GM19463 (cell line): Measurements from ENCODE around the gene SMARCAL1.

ENCODE experiments used
- ATAC-seq: cut with Tn5 transposase; IDR thresholded peaks from one replicate; pipeline ENCODE4 v1.9.1; 2021; ENCODE audit warnings: mild to moderate bottlenecking, moderate library complexity; ENCODE audit not compliant: unreplicated experiment

SMARCAL1 gene

DNA sequence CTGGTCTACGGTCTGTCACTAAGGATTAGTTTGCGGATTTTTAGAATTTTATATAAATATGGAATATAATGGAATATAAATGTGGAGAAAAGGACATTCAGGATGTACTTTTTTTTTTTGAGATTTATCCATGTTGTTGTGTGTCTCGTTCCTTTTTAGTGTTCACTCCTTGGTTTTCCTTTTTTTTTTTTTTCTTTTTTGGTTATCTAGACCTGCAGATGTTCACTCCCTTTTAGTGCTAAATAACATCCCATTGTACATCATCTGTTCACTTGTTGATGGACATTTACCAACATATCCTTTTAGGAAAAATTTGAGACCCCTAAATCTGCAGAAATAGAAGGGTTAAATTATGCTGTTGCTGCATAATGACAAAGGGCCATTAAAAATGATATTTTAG is 60.9 kb downstream of the SMARCAL1 start:
- ATAC-seq: no peak

DNA sequence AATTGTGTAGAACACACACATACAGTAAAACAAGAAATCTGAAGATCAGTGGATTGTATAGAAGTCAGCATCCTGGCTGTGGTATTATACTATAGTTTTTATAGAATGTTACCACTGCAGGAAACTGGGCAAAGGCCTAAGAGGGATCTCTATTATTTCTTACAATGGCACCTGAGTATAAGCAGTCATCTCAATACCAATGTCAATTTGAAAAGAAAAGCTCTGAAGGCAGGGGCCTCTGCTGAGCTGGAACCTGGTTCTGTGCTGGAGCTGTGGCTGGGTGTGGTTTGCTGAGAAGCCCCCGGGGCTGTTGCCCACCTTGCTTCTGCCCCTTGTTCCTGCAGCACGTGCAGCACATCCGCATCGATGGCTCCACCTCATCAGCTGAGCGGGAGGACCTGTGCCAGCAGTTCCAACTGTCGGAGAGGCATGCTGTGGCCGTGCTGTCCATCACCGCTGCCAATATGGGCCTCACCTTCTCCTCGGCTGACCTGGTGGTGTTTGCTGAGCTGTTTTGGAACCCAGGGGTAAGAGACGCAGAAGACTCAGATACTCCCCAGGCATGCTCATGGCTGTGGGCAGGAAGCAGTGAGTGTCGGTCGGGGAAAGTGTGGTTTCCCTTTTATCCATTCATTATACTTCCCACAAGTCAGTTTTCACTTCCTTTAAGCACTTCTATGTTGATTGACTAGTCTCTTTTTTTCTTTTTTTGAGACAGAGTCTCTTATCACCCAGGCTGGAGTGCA is 62.8 kb downstream of the SMARCAL1 start:
- peak; percentile 66 for ATAC-seq

- ATAC-seq: no peak
Measured at GRCh38 chr2:216475767-216476166, 63.5 kb downstream of the SMARCAL1 start.

DNA sequence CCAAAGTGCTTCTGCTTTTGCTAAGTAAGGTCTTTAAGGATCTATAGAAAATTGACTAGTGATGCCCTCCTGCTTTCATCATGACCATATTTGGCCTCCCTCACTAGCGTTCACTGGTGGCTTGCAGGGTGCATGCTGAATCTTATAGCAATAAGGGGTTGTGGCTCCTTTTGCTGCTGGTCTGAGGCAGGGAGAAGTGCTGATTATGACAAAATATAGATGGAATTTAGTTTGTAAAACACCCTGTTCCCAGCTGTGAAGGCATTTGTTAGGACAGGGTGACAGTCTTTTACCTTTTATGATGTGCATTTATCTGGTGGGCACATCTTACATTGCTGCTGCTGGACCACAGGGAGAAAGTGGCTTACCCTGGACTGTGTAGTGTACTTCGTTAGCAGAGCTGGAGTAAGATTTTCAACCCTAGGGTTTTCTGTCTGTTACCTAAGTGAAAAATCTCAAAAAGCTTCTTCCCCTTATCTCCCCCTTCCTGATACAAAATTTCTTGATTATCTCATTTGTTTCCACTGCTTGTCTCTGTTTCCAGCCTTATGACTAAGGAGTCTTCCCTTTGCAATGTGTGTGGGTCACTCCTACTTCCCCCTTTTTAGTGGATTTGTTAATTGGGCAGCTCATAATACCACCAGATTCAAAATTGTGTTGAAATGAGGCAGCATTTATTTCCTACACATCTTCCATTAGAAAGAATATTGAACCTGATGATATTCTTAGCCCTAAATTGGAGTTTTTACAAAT is 65.2 kb downstream of the SMARCAL1 start:
- no peak for ATAC-seq

DNA sequence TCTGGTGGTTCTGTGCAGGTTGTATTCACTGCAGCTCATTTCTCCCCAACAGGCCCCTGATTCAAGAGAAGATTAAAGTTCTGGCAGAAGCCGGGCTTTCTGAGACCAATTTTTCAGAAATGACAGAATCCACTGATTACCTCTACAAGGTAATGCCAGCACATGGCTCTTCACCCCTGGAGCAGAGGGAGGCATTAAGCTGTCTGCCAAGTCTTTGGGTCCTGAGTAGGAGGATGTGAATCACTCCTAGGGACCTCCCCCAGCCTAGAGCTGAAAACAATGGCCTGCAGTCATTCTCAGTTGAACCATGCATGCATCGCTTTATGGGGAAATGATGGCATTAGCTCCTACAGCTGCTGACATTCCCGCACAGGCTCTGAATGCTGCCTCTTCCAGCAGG is 65.9 kb downstream of the SMARCAL1 start:
- ATAC-seq: peak; percentile 57

GRCh38 chr2:216478791-216479190 is 66.5 kb downstream of the SMARCAL1 start:
- no peak for ATAC-seq

DNA sequence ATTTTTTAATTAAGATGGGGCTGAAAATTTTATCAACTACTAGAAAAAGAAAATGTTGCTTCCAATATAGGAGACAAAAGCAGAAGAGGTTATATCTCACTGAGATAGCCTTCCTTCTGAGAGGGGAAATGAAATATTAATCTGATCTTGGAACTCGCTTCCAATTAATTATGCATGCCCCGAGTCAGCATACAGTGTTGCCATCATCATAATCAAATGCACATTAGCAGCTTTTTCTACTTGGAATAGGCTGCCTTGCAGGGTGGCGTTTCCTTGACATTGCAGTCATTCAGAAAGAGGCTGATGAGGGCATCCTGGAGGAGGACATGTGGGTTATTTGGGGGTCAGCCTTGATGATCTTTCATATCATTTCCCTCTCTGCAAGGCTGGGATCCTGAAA is 67.9 kb downstream of the SMARCAL1 start:
- no peak for ATAC-seq

DNA sequence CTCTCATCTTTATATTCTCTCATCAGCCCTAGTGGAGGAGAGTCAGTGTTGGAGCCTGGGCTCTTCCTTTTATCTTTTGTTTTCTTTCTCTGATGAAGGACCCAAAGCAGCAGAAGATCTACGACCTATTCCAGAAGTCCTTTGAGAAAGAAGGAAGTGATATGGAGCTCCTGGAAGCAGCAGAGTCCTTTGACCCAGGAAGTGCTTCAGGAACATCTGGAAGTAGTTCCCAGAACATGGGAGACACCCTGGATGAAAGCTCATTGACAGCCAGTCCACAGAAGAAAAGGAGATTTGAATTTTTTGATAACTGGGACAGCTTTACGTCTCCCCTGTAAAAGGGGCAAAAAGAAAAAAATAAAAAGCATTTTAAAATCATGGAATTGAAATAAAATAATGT is 70.4 kb downstream of the SMARCAL1 start:
- ATAC-seq: no peak

DNA sequence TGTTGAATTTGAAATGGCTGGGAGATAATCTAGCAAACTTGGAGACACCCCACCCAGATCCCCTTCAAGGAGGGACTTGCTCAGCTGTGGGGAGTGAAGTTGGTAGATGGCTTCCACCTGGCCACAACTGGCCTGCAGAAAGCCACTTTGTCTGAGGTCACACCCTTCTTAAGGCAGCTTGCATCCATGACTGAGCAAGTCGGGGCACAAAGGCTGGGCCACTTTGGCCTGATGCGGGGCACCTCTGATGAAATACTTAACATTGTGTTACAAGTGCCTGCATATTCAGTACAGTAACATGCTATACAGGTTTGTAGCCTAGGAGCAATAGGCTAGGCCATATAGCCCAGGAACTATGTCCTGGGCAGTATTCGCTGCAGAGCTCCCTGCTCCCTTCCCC is 73.0 kb downstream of the SMARCAL1 start:
- no peak for ATAC-seq

DNA sequence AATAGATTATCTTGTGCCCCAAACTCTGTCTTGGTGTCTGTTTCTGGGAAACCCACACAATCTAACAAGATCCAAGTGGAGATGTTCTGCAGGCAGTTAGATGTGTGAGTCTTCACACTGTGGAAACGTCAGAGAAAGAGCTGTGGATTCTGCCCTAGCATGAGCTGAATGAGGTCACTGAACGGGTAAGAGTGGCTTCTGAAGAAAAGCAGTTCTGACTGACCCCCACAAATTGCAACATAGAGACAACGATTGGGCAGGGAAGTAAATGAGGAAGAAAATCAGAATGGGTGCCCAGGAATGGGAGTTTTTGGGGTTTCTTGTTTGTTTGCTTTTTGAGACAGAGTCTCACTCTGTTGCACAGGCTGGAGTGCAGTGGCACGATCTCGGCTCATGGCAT is 73.5 kb downstream of the SMARCAL1 start:
- no peak for ATAC-seq

DNA sequence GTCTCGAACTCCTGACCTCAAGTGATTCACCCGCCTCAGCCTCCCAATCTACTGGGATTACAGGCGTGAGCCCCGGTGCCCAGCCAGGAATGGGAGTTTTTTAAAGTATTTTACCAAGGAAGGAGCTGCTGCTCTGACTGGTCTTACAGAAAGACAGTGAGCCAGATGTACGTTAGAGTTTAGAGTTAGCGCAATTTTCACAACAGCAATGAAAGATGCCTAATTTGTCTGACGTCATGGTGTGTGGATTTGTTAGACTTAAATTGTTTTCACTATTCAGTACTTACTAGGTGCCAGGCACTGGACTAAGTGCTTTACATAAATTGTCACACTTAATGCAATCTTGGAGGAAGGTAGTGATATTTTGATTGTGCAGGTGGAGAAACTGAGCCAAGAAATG is 74.0 kb downstream of the SMARCAL1 start:
- ATAC-seq: no peak

DNA sequence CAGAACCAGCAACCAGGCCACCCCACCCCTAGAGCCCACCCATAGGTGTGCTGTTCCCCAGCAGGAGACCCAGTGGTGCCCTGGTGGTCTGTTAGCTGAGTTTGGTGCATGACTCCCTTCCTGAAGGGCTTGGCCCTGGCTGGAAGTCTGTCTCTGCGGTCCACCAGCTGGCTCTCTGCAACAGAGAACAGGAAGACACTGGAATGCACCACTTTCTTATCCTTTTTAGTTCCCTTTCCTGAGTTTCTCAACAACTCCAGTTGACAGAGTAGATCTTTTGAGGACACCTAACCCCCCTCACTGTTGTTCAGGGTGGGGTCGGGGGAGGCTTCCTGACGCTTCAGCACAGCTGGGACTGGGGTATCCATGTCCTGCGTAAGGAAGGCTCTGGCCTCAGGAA is 74.4 kb downstream of the SMARCAL1 start:
- ATAC-seq: no peak

DNA sequence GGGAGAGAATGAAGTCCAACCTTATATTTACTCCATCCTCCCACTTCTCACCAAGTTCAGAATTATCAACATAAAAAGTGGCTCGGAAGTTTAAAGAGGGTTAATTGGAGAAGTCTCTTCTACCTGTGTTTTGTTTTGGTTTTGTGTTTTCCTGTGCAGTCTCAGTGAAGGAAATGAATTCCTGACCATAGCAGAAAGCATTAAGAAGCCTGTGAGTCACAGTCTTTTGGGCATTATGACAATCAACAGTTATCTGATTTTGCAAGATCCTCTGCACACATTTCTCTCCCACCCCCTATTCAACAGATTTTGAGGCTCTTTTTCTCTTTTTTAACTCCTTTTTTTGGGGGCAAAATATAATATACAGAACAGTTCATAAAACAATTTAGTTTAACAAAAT is 77.8 kb downstream of the SMARCAL1 start:
- ATAC-seq: no peak

- ATAC-seq: peak; percentile 72
Measured at GRCh38 chr2:216491793-216492596, 79.7 kb downstream of the SMARCAL1 start.

GRCh38 chr2:216492597-216493333 is 80.5 kb downstream of the SMARCAL1 start:
- no peak for ATAC-seq

DNA sequence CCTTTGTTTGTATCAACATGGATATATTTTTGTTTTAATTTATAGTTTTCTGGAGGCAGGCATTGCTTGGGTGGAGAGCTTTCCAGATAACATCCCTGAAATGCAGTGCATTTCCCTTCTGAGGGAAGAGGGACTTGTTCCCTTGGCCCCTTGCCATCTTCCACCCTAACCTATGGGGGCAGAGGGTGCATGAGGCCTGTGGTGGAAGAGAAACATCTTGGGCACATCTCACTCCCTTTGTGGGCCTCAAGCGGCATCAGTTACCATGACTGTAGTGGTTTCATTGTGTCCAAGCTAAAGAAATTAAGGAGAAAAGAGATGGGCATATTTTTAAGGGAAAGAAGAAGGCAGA is 81.0 kb downstream of the SMARCAL1 start:
- no peak for ATAC-seq

- no peak for ATAC-seq
Measured at GRCh38 chr2:216495656-216496055, 83.4 kb downstream of the SMARCAL1 start.

GRCh38 chr2:216497382-216498069 is 85.2 kb downstream of the SMARCAL1 start:
- no peak for ATAC-seq

DNA sequence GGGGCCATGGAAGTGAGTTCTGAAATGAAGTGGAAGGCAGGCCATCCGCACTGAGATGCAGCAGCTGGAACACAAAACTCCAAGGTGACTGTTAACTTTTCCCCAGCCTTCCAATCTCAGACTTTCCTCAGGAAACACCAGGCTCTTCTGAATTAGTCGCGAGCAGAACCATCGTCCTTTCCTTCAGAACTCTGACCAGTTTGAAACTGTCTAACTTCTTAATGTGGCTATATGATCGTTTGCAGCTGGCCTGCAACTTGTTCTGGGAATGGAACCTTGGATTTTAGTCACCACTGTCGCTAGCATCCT is 85.7 kb downstream of the SMARCAL1 start:
- ATAC-seq: no peak
